GM19452 (cell line): ENCODE data around the gene DENND6A.
"Not testable (repeated sequence)": the region's sequence is repeated elsewhere in the genome, so short reads cannot be mapped to it uniquely, and the experiment has no call there.

ENCODE experiments used
- ATAC-seq: cut with Tn5 transposase; IDR thresholded peaks from one replicate; pipeline ENCODE4 v1.9.1; 2021; ENCODE audit not compliant: unreplicated experiment

The DENND6A gene, protein sequence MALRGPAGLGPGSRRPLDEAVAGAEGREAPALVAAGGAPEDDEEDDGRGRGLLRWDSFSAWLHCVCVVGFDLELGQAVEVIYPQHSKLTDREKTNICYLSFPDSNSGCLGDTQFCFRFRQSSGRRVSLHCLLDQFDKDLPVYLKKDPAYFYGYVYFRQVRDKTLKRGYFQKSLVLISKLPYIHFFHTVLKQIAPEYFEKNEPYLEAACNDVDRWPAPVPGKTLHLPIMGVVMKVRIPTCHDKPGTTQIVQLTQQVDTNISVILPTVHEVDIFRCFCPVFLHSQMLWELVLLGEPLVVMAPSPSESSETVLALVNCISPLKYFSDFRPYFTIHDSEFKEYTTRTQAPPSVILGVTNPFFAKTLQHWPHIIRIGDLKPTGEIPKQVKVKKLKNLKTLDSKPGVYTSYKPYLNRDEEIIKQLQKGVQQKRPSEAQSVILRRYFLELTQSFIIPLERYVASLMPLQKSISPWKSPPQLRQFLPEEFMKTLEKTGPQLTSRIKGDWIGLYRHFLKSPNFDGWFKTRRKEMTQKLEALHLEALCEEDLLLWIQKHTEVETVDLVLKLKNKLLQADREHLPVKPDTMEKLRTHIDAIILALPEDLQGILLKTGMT

DNA sequence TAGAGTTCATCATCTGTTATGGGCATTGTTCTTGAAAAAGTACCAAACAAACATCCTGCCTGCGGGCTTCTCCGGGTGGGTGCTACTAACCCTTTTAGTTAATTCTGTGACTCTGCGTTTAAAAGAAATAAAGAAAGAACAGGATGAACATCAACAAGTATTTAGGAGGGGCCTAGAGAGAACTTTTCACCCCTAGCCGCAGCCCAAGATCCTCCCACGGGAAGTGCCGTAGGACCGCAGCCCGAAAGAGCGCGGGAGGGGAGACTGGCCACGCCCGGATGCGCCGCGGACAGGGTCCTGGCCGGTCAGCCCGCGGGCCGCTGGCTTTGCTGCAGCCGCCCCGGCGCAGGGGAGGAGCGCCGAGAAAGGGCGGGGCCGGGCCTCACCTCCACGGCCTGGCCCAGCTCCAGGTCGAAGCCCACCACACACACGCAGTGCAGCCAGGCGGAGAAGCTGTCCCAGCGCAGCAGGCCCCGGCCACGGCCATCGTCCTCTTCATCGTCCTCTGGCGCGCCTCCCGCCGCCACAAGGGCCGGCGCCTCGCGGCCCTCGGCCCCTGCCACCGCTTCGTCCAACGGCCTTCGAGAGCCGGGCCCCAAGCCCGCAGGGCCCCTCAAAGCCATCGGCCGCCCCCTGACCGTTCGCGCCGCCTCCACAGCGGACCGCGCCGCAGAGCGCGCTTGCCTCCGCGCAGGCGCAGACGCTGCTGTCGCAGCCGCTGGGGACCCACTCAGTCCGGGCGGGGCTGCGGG is at the start of gene DENND6A:
DENND6A (minus strand) TSS at position 682 of the 752 bp plus-strand sequence; CDS start at position 623, 59 bp downstream.
- peak; percentile 80 for ATAC-seq

DNA sequence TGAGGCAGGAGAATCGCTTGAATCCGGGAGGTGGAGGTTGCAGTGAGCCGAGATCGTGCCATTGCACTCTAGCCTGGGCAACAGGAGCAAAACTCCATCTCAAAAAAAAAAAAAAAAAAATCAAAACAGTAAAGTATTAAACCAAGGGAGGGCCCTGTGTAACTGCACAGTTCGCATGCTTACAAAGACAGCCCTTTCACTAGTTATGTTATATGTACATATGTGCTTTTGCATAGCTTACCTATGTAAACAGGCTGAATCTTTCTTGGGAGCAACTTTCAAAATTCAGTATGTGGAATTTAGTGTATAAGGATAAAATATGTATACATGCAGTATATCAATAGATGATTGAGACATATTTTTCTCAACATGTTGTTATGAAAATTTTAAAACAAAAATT is 47.1 kb upstream of the DENND6A start:
- no peak for ATAC-seq

DNA sequence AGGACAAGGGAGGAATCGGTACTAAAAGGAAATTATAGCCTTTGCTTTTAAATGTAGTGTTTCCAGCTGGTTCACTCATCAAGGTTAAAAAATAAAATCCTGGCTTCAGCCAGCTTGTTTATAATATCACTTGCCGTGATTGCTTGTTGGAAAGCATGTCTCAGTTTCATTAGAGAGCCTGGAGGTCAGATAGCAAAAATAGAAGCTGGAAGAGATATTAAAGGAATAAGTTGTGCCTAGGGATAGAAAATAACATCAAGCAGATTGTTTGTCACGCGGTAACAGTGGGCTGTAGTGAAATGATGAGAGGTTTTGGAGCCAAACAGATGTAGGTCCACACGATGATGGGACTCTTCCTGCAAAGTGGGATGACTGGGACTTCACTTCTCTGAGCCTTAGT is 45.5 kb upstream of the DENND6A start:
- ATAC-seq: no peak

DNA sequence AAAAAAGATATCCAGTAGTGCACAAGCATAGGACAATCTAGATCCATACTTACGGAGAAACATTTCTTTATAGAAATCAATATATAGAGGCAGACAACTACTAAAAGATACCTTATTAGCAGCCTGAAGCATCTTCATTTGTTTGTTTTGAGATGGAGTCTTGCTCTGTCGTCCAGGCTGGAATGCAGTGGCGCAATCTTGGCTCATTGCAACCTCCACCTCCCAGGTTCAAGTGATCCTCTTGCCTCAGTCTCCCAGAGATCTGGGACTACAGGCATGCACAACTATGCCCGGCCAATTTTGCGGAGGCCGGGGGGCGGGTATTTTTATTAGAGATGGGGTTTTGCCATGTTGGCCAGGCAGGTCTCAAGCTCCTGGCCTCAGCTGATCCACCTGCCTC is 45.0 kb upstream of the DENND6A start:
- ATAC-seq: no peak

DNA sequence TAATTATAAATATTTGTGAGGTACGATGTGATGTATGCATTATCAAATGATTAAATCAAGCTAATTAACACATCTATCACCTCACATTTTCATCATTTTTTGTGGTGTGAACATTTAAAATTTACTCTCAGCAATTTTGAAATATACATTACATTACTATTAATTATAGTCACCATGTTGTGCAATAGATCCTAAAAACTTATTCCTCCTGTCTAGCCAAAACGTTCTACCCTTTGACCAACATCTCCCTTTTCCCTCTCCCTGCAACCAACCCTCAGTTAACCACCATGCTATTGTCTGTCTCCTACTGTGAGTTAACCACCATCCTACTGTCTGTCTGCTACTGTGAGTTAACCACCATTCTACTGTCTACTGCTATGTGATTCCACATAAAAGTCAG is 42.5 kb upstream of the DENND6A start:
- no peak for ATAC-seq

DNA sequence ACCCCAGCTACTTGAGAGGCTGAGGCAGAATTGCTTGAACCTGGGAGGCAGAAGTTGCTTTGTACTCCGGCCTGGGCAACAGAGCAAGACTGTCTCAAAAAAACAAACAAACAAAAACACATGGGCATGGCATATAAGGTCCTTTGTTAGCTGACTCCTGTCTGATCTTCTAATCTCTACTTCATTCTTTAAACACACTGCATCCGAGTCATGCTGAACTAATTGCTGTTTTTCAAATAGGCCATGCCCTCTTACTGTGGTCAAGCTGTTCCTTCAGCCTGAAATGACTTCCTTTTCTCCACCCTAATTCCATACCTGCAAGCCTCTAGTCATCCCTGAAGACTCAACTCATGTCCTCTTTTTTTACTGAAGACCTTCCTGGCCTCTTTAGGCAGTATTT is 40.9 kb upstream of the DENND6A start:
- ATAC-seq: no peak

DNA sequence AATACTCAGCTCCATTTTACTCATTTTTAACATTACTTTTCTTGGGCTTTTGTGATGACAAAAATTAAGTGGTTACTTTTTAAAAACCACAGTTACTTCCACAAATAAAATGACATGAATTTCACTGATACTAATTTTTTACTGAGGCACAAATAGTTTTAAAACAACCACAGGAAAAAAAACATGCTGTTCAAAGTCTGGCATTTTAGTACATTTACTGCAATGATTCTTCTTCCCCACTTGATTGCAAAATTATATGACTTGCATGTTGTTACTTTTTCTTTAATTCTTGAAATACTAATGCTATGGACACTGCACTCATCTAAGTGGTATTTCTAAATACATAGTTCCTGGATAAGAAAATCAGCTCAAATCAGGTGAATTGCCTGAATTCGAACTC is 38.4 kb upstream of the DENND6A start:
- ATAC-seq: no peak

DNA sequence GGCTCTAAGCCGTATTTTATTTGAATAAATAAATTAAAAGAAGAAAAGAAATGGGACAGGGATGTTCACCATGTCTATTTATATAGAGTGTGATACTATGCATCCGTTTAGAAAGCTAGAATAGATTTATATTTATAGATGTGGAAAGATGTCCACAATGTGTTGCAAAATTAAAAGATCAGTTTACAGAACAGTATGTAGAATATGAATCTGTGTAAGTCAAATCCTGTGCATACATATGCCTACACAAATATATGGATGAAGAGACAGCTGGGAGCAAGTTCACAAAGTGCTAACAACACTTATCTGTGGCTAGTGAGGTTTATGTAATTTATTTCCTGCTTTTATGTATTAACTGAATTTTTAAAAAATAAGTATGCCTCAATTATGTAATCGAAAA is 37.8 kb upstream of the DENND6A start:
- no peak for ATAC-seq

DNA sequence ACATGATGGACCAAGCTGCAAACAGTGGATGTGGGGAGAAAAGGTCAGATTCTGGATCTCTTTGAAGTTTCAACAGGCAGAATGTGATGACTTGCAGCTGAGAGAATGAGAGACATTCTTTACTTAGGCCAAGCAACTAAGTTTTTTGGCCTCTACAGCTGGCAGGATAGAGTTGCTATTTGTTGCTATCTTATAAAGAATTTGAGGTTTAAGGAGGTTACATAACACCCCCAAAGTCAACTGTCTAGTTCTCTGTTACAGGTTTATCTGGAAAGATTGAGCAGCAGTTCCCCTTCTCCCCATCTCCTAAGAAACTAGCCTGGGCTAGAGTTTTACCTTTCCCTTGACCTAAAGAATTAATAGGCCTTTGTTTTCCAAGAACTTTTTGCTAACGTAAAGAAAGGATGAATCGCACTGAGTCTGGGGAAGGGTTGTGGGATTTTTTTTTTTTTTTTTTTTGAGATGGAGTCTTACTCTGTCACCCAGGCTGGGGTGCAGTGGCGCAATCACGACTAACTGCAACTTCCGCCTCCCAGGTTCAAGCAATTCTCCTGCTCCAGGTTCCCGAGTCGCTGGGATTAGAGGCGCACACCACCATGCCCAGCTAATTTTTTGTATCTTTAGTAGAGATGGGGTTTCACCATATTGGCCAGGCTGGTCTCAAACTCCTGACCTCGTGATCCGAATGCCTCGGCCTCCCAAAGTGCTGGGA is 36.6 kb upstream of the DENND6A start:
- no peak for ATAC-seq

DNA sequence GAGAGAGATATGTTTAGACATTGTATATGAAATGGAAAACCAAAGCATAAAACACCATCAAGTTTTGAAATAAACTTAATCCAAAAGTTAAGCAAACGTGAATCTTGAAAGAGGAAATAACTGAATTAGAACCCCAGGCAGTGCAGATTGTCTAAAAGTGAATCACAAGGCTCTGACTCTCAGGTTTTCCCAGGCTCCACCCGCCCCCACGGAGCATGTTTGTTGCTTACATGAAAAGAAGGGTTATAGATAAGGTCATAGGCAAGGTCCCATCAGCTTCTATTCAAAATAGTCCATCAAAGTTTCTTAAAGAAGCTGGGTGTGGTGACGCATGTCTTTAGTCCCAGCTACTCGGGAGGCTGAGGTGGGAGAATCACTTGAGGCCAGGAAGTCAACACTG is 34.2 kb upstream of the DENND6A start:
- no peak for ATAC-seq

DNA sequence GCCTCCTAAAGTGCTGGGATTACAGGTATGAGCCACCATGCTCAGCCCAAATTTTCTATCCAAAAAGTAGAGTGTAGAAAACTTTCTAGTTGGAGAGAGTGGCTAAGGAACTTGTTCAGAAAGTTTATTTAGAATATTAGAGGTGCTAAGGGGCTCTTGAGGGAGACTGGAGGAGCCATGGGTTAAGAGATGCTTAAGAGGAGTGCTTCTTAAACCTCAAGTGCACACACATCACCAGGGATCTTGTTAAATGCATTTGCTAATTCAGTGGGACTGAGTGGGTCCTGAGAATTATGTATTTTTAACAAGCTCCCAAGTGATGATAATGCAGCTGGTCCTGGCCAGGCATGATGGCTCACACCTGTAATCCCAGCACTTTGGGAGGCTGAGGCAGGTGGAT is 33.5 kb upstream of the DENND6A start:
- ATAC-seq: no peak

DNA sequence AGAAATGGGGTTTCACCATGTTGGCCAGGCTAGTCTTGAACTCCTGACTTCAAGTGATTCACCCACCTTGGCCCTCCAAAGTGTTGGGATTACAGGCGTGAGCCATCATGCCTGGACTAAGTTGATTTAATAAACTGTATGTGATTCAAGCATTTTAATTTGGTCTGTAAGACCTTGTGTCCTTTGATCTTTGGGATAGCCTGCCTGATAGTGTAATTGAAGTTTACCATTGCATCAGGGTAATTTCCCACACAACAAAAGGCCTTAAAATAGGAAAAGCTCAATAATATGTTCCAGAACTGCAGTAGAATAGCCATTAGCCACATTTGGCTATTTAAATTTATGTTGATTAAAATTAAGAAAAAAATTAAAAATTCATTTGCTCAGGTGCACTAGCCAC is 25.2 kb upstream of the DENND6A start:
- no peak for ATAC-seq

DNA sequence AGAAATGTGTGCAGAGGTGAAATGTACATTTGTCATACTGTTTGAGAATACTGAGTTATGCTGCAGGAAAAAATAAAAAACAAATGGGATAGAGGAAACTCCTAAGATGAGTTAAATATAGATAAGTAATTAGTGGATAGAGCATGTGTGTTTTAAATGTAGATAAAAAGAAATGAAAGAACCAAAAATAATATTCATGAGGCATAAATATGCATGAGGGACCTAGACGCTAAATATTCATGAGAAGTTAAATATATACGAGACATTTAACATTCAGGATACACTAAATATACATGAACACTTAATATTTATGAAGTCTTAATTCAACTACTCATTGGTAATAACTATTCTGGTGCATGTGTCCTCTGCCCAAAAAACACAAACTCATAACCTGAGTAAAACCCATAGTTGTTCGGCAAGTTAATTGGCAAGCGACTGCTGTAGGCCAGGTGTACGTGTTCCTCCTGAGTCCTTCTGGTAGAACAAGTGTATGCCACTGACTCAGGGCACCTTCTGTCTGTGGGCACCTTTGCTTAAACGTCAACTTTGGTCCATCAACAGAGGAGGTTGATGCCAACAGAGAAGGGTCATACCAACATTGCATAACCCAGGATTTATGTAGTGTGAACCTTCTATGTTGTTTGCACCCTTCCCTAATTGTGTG is 24.5 kb upstream of the DENND6A start:
- no peak for ATAC-seq

DNA sequence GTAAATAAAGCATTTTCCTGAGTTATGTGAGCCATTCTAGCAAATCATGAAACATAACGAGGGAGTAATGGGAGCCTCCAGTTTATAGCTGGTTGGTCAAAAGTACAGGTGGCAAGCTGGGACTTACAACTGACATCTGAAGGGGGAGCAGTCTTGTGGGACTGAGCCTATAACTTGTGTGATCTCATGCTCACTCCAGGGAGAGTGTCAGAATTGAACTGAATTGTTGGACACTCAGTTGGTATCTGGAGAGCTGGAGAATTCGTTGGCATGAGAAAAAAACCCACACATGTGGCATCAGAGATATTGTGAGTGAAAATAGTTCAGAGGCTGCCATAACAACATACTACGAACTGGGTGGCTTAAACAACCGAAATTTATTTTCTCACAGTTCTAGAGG is 22.8 kb upstream of the DENND6A start:
- ATAC-seq: no peak

DNA sequence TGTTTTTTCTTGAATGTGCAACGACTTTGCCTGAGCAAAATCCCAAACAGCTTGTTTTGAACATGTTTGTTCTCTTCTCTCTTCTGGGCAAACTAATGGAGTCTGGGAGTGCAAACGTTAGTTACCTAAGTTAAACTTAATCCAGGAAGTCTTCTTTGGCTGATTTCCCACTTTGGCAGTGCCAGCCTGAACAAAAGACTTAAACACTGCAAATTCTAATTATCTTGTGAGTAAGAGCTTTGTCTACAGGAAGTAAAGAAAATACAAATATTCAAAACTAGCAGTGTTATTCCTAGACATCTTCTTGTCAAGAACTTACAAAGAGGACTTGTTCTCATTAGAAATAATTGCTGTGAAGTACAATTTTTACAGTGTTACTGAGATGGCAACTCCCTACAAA is 16.7 kb upstream of the DENND6A start:
- ATAC-seq: no peak

DNA sequence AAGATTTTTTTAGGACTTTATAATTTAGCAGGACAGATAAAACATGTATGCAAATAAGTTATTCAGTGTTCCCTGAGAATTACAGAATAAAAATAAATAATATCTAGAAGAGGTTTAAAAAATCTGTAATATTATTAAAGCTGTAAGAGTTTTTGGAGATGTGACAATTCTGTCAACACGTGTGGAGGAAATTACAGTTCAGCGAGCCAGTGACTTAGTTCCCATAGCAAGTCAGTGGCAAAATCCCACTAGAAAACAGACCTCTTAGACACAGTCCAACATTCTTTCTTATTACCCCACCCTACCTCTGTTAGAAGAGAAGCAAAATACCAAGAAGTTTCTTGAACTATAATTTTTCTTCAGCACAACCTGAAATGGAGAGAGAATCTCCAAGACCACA is 16.2 kb upstream of the DENND6A start:
- no peak for ATAC-seq

DNA sequence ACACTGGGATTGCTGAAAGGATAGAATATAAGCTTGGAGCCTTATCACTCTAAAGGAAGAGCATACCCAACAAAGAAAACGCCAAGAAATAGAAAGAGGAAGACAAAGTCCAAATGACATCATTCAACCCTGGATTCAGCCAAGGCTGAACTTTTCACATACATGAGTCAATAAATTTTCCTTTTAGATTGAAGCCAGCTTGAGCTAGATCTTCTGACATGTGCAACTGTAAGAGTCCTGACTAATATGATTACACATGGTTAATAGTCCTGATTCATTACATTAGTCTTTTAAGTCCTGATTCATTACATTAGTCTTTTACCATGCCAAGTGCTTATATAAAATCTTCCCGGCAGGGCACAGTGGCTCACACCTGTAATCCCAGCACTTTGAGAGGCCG is 13.6 kb upstream of the DENND6A start:
- ATAC-seq: no peak

DNA sequence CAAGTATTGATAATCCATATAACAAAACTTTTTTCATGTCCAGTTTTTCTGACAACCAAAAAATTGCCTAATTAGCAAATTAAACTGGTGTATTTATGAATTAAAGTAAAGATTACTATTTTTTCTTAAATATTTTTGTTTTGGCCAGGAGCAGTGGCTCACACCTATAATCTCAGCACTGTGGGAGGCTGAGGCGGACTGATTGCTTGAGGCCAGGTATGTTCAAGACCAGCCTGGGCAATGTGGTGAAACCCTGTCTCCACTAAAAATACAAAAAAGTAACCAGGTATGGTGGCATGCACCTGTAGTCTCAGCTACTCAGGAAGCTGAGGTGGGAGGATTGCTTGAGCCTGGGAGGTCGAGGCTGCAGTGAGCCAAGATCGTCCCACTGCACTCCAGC is 12.5 kb upstream of the DENND6A start:
- ATAC-seq: not testable (repeated sequence)

DNA sequence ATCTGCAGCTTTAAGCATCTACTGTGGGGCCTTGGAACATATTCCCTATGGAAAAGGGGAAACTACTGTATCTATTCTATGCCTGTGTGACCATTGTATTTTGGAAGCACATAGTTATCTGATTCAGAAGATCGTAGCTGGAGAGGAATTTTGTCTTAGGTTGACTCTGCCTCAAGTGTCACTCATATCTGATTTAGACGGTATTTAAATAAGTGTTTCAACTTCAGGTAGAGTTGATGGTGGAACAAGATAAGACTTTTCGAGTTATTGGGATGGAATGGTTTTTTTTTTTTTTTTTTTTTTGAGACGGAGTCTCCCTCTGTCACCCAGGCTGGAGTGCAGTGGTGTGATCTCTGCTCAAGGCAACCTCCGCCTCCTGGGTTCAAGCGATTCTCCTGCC is 8.9 kb upstream of the DENND6A start:
- ATAC-seq: no peak

DNA sequence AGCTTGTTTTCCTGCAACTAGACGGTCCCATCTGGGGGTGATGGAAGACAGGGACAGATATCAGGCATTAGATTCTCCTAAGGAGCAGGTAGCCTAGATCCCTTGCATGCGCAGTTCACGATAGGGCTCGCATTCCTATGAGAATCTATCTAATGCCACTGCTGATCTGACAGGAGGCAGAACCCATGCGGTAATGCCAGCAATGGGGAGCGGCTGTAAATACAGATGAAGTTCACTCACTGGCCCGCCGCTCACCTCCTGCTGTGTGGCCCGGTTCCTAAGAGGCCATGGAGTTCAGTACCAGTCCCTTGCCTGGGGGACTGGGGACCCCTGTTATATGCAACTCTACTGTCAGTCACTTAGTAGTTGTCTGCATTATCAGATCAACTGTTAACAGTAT is 7.9 kb upstream of the DENND6A start:
- ATAC-seq: no peak

DNA sequence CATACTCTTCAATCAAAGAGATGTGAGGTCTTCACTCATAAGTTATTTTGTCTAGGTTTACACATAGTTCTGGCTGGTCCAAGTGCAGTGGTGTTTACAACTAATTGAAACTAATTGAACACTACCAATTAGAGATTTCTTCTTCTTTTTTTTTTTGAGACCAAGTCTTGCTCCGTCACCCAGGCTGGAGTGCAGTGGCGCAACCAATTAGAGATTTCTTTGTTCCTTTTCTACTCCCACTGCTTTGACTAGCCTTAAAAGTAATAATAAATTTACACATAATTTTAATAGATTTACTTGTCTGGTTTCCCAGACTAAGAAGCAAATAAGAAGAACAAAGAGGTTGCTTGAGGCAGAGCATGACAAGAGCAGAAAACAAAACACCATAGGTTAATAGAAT is 6.7 kb upstream of the DENND6A start:
- ATAC-seq: no peak
